ENCODE data around the gene BCAS3. TPM values are rescaled to one million over a fixed set of nuclear protein-coding genes. Genes with fewer than 3 reads are reported as not detected.

BCAS3 gene
- total RNA-seq, 2 experiments from 2014 or later: 13.4 to 14.5 TPM

DNA sequence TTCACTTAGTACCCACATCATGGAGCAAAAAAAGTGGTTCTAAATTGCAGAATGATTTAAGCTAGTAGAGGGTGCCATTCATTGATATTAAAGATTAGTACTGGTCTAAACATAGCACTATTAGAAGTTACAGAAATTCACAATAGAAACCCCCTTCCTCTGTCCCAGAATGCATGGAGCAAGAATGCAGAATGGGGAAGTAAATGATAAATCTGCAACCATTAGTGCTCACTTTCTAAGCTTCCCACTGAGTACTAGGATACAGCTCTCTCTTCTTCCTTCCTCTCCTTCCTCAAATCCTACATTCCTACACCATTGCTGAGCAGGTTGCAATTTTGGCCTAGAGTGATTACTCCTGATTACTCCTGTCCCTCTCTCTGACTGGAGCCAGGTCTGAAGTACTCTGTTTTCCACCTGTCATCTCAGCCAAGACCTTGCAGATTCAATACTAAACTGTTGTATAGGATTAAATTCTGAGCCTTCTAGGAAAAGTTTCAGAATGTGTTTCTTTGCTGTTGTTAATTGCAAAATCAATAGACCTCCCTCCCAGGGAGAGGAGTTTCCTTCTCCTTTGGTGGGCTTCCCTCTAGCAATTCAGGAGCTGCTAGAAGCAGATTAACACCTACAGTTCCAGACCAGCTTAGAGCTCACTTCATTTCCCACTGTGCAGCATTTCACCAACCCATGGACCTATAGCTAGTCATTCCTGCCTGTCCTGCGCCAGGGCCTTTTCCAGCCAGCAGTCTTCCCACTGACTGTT is 556.5 kb downstream of the BCAS3 start:
- Histone ChIP-seq H2AFZ (ENCODE audit: low read length) (no peak overlapping the region), H3K4me3 (ENCODE audit: low read depth, low read length, poor library complexity, severe bottlenecking) (no peak overlapping the region), H3K27ac (ENCODE audit: low read depth, low read length, poor library complexity, severe bottlenecking) (no peak overlapping the region), H3K9me2 (ENCODE audit: insufficient read depth, low read length) (no peaks in the 10 kb centered on the region), H3K4me2 (ENCODE audit: low read length) (no peak overlapping the region), H3K36me3 (ENCODE audit: insufficient read depth, low read length) (no peaks in the 10 kb centered on the region), H4K20me1 (ENCODE audit: insufficient read depth, low read length) (no peaks in the 10 kb centered on the region), H3K9me3 (ENCODE audit: low read length) (no peaks in the 10 kb centered on the region), H3K79me2 (ENCODE audit: insufficient read depth, low read depth, low read length) (no peaks in the 10 kb centered on the region), H3K4me1 (ENCODE audit: insufficient read depth, low read length, poor library complexity, severe bottlenecking) (no peaks in the 10 kb centered on the region)
- DNase-seq (ENCODE audit: low spot score): no peak
- intact Hi-C loops (cut with micrococcal nuclease; ENCODE audit: unreplicated experiment): no loop called here
- TF ChIP-seq EZH2phosphoT487 (IDR thresholded peaks at IDR 0.05; ENCODE audit: borderline replicate concordance, low read depth, low read length): no peak
- TF ChIP-seq, protein P1, sequence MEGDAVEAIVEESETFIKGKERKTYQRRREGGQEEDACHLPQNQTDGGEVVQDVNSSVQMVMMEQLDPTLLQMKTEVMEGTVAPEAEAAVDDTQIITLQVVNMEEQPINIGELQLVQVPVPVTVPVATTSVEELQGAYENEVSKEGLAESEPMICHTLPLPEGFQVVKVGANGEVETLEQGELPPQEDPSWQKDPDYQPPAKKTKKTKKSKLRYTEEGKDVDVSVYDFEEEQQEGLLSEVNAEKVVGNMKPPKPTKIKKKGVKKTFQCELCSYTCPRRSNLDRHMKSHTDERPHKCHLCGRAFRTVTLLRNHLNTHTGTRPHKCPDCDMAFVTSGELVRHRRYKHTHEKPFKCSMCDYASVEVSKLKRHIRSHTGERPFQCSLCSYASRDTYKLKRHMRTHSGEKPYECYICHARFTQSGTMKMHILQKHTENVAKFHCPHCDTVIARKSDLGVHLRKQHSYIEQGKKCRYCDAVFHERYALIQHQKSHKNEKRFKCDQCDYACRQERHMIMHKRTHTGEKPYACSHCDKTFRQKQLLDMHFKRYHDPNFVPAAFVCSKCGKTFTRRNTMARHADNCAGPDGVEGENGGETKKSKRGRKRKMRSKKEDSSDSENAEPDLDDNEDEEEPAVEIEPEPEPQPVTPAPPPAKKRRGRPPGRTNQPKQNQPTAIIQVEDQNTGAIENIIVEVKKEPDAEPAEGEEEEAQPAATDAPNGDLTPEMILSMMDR (conservative IDR thresholded peaks at IDR 0.05; ENCODE audit: low read length): no peak
- ChIA-PET POLR2A (no interaction called here), CTCF (ENCODE audit: unreplicated experiment) (no interaction called here)
- no TSS peak for BruUV-seq (replicated peaks)

DNA sequence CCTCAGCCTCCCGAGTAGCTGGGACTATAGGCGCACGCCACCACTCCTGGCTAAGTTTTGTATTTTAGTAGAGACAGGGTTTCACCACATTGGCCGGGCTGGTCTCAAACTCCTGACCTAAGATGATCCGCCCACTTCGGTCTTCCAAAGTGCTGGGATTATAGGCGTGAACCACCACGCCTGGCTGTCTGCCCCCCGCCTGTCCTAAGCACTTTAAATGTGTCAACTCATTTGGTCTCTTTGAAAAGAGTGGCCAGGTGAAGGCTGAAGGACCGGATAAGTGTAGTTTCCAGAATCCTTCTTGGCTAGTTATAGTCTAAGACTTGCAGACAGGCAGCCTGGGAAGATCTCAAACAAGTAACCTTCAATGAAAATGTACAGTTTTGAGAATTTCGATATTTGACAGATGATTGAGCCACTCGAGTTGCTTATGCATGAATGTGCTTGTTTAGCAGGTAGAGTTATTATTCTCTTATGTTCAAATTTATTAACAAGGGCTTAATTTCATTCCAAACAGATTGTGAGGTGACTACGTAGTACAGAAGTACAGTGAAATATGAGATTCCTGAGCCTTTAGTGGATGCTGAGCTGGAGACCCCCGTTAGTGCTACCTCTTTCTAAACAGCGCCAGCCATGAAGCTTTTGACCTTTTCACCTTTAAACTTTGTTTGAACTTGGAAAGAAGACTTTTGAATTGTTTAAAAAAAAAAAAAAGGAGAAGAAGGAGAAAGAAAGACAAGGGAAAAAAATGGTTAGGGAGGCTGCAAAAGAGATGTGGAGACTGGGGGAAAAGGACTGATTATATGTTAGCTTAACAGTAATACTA is 557.6 kb downstream of the BCAS3 start:
- Histone ChIP-seq H3K9me3 (ENCODE audit: low read length) (no peaks in the 10 kb centered on the region), H2AFZ (ENCODE audit: low read length) (no peak overlapping the region), H4K20me1 (ENCODE audit: insufficient read depth, low read length) (no peaks in the 10 kb centered on the region), H3K27ac (ENCODE audit: low read depth, low read length, poor library complexity, severe bottlenecking) (no peak overlapping the region), H3K4me1 (ENCODE audit: insufficient read depth, low read length, poor library complexity, severe bottlenecking) (no peaks in the 10 kb centered on the region), H3K4me3 (ENCODE audit: low read depth, low read length, poor library complexity, severe bottlenecking) (no peak overlapping the region), H3K4me2 (ENCODE audit: low read length) (no peak overlapping the region), H3K36me3 (ENCODE audit: insufficient read depth, low read length) (no peaks in the 10 kb centered on the region), H3K9me2 (ENCODE audit: insufficient read depth, low read length) (no peaks in the 10 kb centered on the region), H3K79me2 (ENCODE audit: insufficient read depth, low read depth, low read length) (no peaks in the 10 kb centered on the region)
- ChIA-PET CTCF (ENCODE audit: unreplicated experiment) (no interaction called here), POLR2A (interaction anchor here (0.7 kb wide), 1 partner anchor 383 kb away, joined by 3 read pairs; no protein-coding TSS in a partner anchor)
- intact Hi-C loops (cut with micrococcal nuclease; ENCODE audit: unreplicated experiment): no loop called here
- DNase-seq (ENCODE audit: low spot score): no peak
- BruUV-seq (replicated peaks): no TSS peak
- TF ChIP-seq EZH2phosphoT487 (IDR thresholded peaks at IDR 0.05; ENCODE audit: borderline replicate concordance, low read depth, low read length): no peak
- TF ChIP-seq, protein P1 (conservative IDR thresholded peaks at IDR 0.05; ENCODE audit: low read length): no peak
